Endothelial cell of umbilical vein (primary cell): Measurements from ENCODE around the gene WDR86. TPM values are rescaled to one million over a fixed set of nuclear protein-coding genes. Genes with fewer than 3 reads are reported as not detected.

ENCODE experiments used
- BruUV-seq: library from RNA; stranded (reverse); fragments of 400-500 nt; replicated peaks from 2 replicates; lab custom pipeline; 2021; lab: Mats Ljungman, UMichigan
- CTCF ChIA-PET: fragments of 300-600, 350-600 bp; sonication (Branson Sonifier 250); formaldehyde crosslinking; loops from one replicate; lab custom pipeline; 2021; ENCODE audit warnings: antibody characterized with exemption, inconsistent platforms; lab: Charles Lee
- POLR2A ChIA-PET: fragments of 300-600, 350-600 bp; sonication (Branson Sonifier 250); formaldehyde crosslinking; loops from one replicate; lab custom pipeline; 2021; ENCODE audit warnings: antibody characterized with exemption, inconsistent platforms; lab: Charles Lee
- DNase-seq: peaks from one replicate; pipeline ENCODE4 v3.0.0-alpha.2; 2011; ENCODE audit warnings: low read depth, low spot score
- FAIRE-seq: peaks from 2 replicates; lab custom pipeline; 2011; peaks lifted over from hg19 to GRCh38; lab: Jason Lieb, UNC
- H2AFZ ChIP-seq: 2 replicates; pipeline ENCODE4 v1.6.0; 2012; ENCODE audit warnings: low read depth, low read length, control low read depth, inconsistent platforms
- H3K27ac ChIP-seq: 2 replicates; pipeline ENCODE4 v1.5.1; 2011; ENCODE audit warnings: low read depth, mild to moderate bottlenecking, control low read depth, low read length, moderate library complexity; ENCODE audit not compliant: insufficient read depth
- H3K27me3 ChIP-seq, 2 experiments: 2 replicates each; pipeline versions ENCODE4 v1.6.0 to v1.6.1; 2011; ENCODE audit warnings: low read length in 2 of 2, mixed read lengths in 1 of 2; ENCODE audit not compliant: control insufficient read depth in 2 of 2, insufficient read depth in 2 of 2
- H3K36me3 ChIP-seq, 2 experiments: 2 replicates in 1 of 2; 3 replicates in 1 of 2; pipeline ENCODE4 v1.5.1; 2011; ENCODE audit warnings: low read length in 2 of 2, mild to moderate bottlenecking in 1 of 2, moderate library complexity in 1 of 2; ENCODE audit not compliant: control insufficient read depth in 2 of 2, insufficient read depth in 2 of 2; ENCODE audit errors: extremely low read depth in 1 of 2
- H3K4me1 ChIP-seq: 3 replicates; pipeline ENCODE4 v1.5.1; 2011; ENCODE audit warnings: mild to moderate bottlenecking, low read length; ENCODE audit not compliant: control insufficient read depth, insufficient read depth; ENCODE audit errors: extremely low read depth
- H3K4me2 ChIP-seq: 2 replicates; pipeline ENCODE4 v1.6.1; 2011; ENCODE audit warnings: low read length, control low read depth, mixed read lengths; ENCODE audit not compliant: insufficient read depth
- H3K4me3 ChIP-seq, 3 experiments: fragments of 200-600 bp in 1 of 3; sonication (generic), shearing (Covaris generic) in 1 of 3; replicated peaks in 1 of 3; 2 replicates each; pipeline ENCODE4 v1.5.1; 2011 to 2016; ENCODE audit warnings: control low read depth in 3 of 3, low read length in 3 of 3, mild to moderate bottlenecking in 2 of 3, inconsistent platforms in 1 of 3, low read depth in 1 of 3, moderate library complexity in 1 of 3; ENCODE audit not compliant: insufficient read depth in 1 of 3
- H3K79me2 ChIP-seq: 2 replicates; pipeline ENCODE4 v1.6.0; 2012; ENCODE audit warnings: low read length, inconsistent platforms; ENCODE audit not compliant: control insufficient read depth, insufficient read depth
- H3K9ac ChIP-seq: replicated peaks from 2 replicates; pipeline ENCODE3; 2011; ENCODE audit warnings: low read length, control low read depth; ENCODE audit not compliant: insufficient read depth; ENCODE audit errors: extremely low read depth
- H3K9me1 ChIP-seq: replicated peaks from 3 replicates; pipeline ENCODE4 v1.6.0; 2011; ENCODE audit warnings: mild to moderate bottlenecking, low read length; ENCODE audit not compliant: control insufficient read depth, insufficient read depth; ENCODE audit errors: extremely low read depth
- H3K9me3 ChIP-seq: replicated peaks from 2 replicates; pipeline ENCODE4 v1.5.1; 2012; ENCODE audit warnings: low read length, inconsistent platforms; ENCODE audit not compliant: control insufficient read depth, insufficient read depth
- H4K20me1 ChIP-seq: replicated peaks from 2 replicates; pipeline ENCODE3; 2011; ENCODE audit warnings: mild to moderate bottlenecking, low read length; ENCODE audit not compliant: control insufficient read depth, insufficient read depth; ENCODE audit errors: extremely low read depth
- CTCF ChIP-seq, 2 donors: IDR thresholded peaks; 1 replicate in 1 of 2; 2 replicates in 1 of 2; pipeline ENCODE4 v1.5.1; 2011; ENCODE audit warnings: low read length in 2 of 2, mild to moderate bottlenecking in 2 of 2, moderate library complexity in 2 of 2, control low read depth in 1 of 2, inconsistent platforms in 1 of 2, low read depth in 1 of 2; ENCODE audit not compliant: insufficient read depth in 1 of 2; ENCODE audit errors: extremely low read depth in 1 of 2
- EZH2 ChIP-seq: IDR thresholded peaks from 2 replicates; pipeline ENCODE4 v1.6.1; 2012; ENCODE audit warnings: borderline replicate concordance, low read depth, mild to moderate bottlenecking, moderate library complexity, low read length, inconsistent platforms; ENCODE audit not compliant: severe bottlenecking
- FOS ChIP-seq: IDR thresholded peaks from 2 replicates; pipeline ENCODE4 v1.6.1; 2011; ENCODE audit warnings: mild to moderate bottlenecking, low read length, moderate library complexity, borderline replicate concordance; ENCODE audit not compliant: insufficient read depth
- GATA2 ChIP-seq: IDR thresholded peaks from 2 replicates; pipeline ENCODE4 v1.7.0; 2011; ENCODE audit warnings: low read depth, mild to moderate bottlenecking, moderate library complexity, mixed read lengths, low read length; ENCODE audit not compliant: insufficient read length, insufficient read depth
- JUN ChIP-seq: IDR thresholded peaks from 2 replicates; pipeline ENCODE4 v1.6.1; 2011; ENCODE audit warnings: borderline replicate concordance, low read depth; ENCODE audit not compliant: insufficient read length, insufficient read depth
- MAX ChIP-seq: IDR thresholded peaks from 2 replicates; pipeline ENCODE4 v1.6.1; 2011; ENCODE audit not compliant: insufficient read depth, insufficient read length
- MYC ChIP-seq: IDR thresholded peaks from one replicate; pipeline ENCODE4 v1.6.1; 2011; ENCODE audit warnings: mild to moderate bottlenecking, low read depth, low read length
- POLR2A ChIP-seq: IDR thresholded peaks from 2 replicates; pipeline ENCODE4 v1.6.1; 2012; ENCODE audit warnings: low read depth, mild to moderate bottlenecking, control low read depth, low read length
- POLR2AphosphoS5 ChIP-seq: IDR thresholded peaks from 2 replicates; pipeline ENCODE4 v1.6.1; 2012; ENCODE audit warnings: low read depth, mild to moderate bottlenecking, control low read depth, low read length, moderate library complexity; ENCODE audit not compliant: insufficient read depth
- dilution Hi-C: fragments of 300-500 bp; cut with MboI; formaldehyde crosslinking; loops from one replicate; pipeline ENCODE4 v1.15.0; 2019; ENCODE audit warnings: low sequenced_read_pairs; ENCODE audit not compliant: extremely low pct_ligation_motif_present
- intact Hi-C: fragments of 100-400 bp; cut with micrococcal nuclease; formaldehyde crosslinking; loops from one replicate; pipeline ENCODE4 v1.10.0; 2022
- polyA plus RNA-seq, 4 experiments: library from polyadenylated mRNA; depleted of rRNA in 3 of 4; stranded (reverse) in 3 of 4; unstranded in 1 of 4; fragments of >200 nt; gene quantifications; 2 replicates each; pipeline versions ENCODE4 v1.2.1 to v1.2.3, GENCODE V29; 2011 to 2012; ENCODE audit warnings: missing spikeins in 1 of 4
- total RNA-seq: library from RNA; stranded (reverse); gene quantifications from 2 replicates; pipeline ENCODE4 v1.2.3, GENCODE V29; 2021

Gene WDR86
- total and polyA plus RNA-seq, 2 donors (not counting 3 experiments of a cell fraction or from before 2014, with no cell fraction given) = not detected

- POLR2A ChIA-PET = no interaction called here
- TF ChIP-seq EZH2 = no peak
- no peak for TF ChIP-seq MAX
- TF ChIP-seq POLR2A = no peak
- TF ChIP-seq MYC = no peak
- TF ChIP-seq FOS = no peak
- no peak for TF ChIP-seq GATA2
- no peak for TF ChIP-seq CTCF (IDR thresholded peaks at IDR 0.05; ENCODE audit: extremely low read depth in 1 of 2, insufficient read depth in 1 of 2, low read depth in 1 of 2, low read length in 2 of 2)
- TF ChIP-seq JUN = no peak
- no peak for TF ChIP-seq POLR2AphosphoS5
- no peak for FAIRE-seq
- no peaks in the 10 kb centered on the region for H3K79me2 ChIP-seq
- H3K36me3 ChIP-seq = no peaks in the 10 kb centered on the region
- H3K27me3 ChIP-seq = no peaks in the 10 kb centered on the region
- H3K4me1 ChIP-seq = no peaks in the 10 kb centered on the region
- H3K9me3 ChIP-seq = no peaks in the 10 kb centered on the region
- dilution Hi-C loops = no loop called here
- H3K27ac ChIP-seq = no peak overlapping the region
- H3K9ac ChIP-seq = no peak overlapping the region
- H3K4me2 ChIP-seq = no peak overlapping the region
- CTCF ChIA-PET = no interaction called here
- DNase-seq = no peak
- no TSS peak for BruUV-seq
- H3K4me3 ChIP-seq = no peak overlapping the region
- H2AFZ ChIP-seq = no peak overlapping the region
- intact Hi-C loops = no loop called here
- H4K20me1 ChIP-seq = no peaks in the 10 kb centered on the region
- no peaks in the 10 kb centered on the region for H3K9me1 ChIP-seq
Measured at GRCh38 chr7:151392002-151392401, 17.8 kb downstream of the WDR86 start.
